HG03354 (cell line): ENCODE data around the gene PXT1.
A peak's percentile ranks its signal among the peaks of the same experiment; 100 is the strongest.
"Not testable (repeated sequence)": the region's sequence is repeated elsewhere in the genome, so short reads cannot be mapped to it uniquely, and the experiment has no call there.

ENCODE experiments used
- ATAC-seq: cut with Tn5 transposase; IDR thresholded peaks from one replicate; pipeline ENCODE4 v1.9.1; 2021; ENCODE audit warnings: mild to moderate bottlenecking; ENCODE audit not compliant: unreplicated experiment, poor library complexity, severe bottlenecking

The PXT1 gene, protein sequence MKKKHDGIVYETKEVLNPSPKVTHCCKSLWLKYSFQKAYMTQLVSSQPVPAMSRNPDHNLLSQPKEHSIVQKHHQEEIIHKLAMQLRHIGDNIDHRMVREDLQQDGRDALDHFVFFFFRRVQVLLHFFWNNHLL

DNA sequence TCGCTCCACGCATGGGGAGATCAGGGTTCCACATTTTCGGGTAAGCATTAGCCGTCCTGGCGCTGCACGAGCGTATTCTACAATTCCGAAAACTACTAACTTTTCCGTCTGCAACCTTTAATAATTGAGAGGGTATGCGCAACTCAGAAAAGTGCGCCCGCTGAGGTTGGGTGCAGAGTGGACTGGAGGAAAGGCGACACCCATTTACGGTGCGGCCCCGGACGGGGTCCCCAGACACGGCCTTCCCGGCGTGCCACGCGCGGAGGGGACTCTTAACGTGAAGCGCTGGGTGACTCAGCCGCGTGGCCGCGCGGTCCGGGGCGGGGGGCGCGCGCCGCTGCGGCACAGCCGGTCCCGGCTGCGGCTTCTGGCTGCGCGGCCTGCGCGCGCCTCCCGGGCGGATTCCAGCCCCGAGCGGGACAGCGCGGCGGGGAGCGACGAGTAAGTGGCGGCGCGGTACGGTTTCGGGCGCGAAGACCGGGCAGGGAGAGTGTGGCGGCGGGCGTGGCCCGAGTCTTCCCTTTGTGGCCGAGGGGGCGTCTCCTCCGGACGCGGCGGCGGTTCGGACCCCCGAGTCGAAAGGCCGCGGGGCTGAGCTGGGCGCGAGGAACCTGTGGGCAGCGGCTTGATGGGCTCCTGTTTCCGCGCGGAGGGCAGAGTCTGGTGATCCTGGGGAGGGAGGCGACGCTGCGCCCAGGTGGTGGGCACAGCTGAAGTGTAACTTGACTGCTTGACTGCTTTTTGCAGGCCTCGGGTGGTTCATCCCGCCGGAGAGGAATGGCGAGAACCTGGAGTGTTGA, at the start of gene PXT1, which contains the start of gene KCTD20:
Gene PXT1 (minus strand): TSS at position 184 of the 800 bp plus-strand sequence. CDS start 16,772 bp downstream, outside the sequence.
Gene KCTD20 (plus strand): TSS at position 330 of the 800 bp plus-strand sequence. CDS start 27,098 bp downstream, outside the sequence.
- peak; percentile 85 for ATAC-seq

- no peak for ATAC-seq
Observed at GRCh38 chr6:36492092-36492491, 49.4 kb upstream of the PXT1 start.

GRCh38 chr6:36491378-36491965, 48.8 kb upstream of the PXT1 start:
- ATAC-seq: no peak

DNA sequence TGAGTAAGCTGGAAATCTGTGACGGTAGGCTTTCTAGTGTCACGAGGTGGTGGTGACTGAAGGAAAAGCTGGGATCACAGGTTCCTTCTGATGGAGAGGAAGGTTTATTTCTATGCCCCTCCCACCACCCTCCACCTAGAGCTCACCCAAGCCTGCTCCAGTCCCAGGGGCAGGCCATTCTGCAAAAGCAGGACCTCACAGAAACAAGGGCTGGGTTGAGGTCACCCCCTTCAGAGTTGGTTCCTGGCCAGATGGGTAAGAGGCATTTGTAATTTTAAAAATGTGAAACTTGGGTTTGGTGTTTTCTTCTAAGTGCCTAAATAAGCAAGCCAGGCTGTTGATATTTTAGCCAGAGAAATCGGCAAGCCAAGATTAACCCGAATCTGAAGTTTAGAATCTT, 46.8 kb upstream of the PXT1 start:
- ATAC-seq: no peak

DNA sequence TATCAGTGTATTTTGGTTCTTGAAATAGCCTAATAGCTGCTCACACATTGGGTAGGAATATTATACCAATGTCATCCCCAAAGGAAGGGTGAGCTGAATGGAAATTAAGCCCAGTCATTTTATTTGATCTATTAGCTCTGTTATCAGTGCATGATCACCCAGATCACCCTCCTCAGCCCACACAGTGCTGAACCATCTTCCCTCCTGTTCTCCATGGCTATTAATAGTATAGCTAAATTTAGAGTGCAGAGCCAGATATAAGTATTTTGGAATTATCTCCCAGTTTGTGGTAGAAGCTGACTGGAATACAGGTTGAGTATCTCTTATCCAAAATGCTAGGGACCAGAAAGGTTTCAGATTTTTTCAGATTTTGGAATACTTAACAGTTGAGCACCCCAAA, 45.6 kb upstream of the PXT1 start:
- no peak for ATAC-seq

- no peak for ATAC-seq
Observed at GRCh38 chr6:36487698-36488097, 45.0 kb upstream of the PXT1 start.

DNA sequence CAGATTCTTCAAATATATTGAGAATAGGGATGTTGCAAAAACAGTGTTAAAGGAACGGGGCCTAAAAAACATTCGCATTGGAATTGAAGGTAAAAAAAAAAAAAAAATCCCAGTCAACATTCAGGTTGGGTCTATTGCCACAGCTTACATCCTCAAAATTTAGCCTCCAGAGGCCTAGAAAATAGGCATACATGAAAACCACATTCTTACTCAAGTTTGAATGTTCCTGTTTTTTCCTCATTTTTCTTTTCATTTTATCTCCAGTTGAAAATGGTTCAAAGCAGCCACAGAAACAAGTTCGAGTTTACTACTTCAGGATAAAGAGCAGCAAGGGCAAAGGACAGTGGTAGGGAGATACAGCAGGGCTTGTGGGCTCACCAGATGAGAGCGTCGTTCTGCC, 42.1 kb upstream of the PXT1 start:
- no peak for ATAC-seq

- not testable (repeated sequence) for ATAC-seq
Observed at GRCh38 chr6:36483326-36483725, 40.7 kb upstream of the PXT1 start.

DNA sequence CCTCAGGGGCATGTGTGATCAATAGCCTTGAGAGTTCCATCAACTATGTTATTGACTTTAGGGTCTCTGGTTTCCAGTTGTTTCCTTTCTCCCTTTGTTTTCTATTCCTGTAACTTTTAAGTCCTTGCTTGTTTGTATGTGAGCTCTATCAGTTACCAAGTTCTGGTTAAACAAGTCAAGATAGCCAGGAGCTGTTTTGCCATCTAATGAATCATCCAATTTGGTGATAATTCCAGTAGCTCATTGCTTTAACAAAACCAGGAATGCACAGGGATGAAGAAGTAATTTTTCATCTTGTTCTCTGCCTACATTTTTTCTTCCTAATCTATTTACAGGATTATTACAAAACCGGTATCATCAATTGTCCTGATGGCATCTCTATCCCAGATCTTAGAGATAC, 36.6 kb upstream of the PXT1 start:
- ATAC-seq: no peak

- ATAC-seq: no peak
Observed at GRCh38 chr6:36478051-36478526, 35.4 kb upstream of the PXT1 start.

GRCh38 chr6:36469946-36470345, 27.3 kb upstream of the PXT1 start:
- ATAC-seq: no peak

DNA sequence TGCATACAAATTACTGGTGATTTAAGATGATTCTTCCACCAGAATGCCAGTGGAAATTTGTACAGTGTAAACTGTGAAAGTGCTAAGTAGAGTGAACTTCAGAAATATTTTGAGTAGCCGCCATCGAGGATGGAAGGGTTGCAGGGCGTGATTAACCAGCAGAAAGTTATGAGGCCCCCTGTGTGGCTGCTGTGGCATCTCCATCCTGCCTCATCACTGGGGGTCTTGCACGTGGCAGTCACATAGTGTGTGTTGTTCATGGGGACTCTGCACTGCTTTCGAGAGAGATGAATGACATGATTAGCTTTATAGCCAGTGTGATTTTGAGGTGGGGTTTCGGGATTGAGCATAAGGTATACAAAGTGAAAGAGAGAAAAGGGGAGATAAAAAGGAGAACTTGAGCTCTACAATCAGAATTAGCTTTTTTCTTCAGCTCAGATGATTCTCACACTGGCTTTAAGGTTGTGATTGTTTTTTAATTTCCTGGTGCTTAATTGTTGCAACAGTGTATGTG, 26.6 kb upstream of the PXT1 start:
- ATAC-seq: no peak

DNA sequence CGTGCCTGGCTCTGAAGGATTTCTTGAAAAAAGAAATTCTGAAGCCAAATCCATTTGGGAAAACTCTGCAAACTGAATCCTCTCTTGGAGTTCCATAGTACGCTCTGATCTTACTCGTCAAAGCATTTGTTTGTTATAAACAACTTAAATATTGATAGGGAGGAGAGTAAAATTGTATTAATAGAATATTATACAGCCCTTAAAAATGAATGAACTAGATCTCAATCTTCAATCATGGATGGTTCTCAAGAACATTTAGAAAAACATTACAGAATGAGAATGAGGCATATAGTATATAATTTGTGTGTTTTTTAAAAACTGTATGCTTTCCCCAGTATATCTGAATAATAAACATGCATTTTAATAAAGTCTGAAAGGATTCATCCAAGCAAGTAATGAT, 25.0 kb upstream of the PXT1 start:
- no peak for ATAC-seq

- no peak for ATAC-seq
Observed at GRCh38 chr6:36464233-36464632, 21.6 kb upstream of the PXT1 start.

GRCh38 chr6:36463676-36464075, 21.0 kb upstream of the PXT1 start:
- no peak for ATAC-seq

GRCh38 chr6:36461646-36462045, 19.0 kb upstream of the PXT1 start:
- no peak for ATAC-seq

DNA sequence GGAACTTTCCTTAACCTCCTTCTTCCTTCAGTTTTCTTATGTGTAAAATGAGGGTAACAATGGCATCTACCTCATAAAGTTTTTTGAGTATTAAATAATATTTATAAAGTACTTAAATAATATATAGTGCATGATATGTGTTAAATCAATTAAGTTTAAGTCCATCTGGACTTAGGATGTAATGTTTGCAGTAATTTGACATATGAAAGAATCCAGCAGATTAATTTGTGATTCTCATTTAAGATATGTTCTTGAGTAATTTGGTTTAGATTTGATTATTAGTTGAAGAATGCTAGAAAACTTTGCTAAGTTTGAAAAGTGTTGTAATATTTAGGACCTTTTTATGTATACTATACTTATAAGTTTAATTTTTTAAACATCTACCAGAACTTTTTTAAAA, 18.3 kb upstream of the PXT1 start:
- ATAC-seq: no peak

DNA sequence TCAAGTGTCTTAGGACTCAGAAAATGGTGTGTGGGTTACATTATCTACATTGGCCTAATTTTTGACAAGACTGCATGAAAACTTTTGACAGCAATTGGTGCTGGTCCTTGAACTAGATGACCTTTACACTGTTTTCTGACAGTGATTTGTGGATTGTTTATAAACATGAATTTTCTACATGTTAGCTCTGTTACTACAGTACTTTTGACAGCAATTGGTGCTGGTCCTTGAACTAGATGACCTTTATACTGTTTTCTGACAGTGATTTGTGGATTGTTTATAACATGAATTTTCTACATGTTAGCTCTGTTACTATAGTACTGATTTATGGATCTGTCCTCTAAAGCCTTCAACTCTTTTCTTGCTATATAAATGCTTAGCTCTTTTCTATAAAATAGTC, 16.8 kb upstream of the PXT1 start:
- ATAC-seq: no peak

- ATAC-seq: no peak
Observed at GRCh38 chr6:36455486-36456027, 12.9 kb upstream of the PXT1 start.

DNA sequence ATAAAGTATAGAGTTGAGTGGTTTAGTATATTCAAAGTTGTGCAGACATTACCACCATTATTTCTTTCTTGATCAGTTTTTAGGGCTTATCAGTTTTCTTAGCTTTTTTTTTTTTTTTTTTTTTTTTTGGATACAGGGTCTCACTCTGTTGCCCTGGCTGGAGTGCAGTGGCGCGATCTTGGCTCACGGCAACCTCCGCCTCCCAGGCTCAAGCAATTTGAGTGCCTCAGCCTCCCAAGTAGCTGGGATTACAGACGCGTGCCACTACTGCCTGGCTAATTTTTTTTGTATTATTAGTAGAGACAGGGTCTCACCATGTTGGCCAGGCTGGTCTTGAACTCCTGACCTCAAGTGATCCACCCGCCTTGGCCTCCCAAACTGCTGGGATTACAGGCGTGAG, 10.2 kb upstream of the PXT1 start:
- ATAC-seq: not testable (repeated sequence)
